ENCODE measurements around the gene TMED10.

- TF ChIP-seq POLR2A (IDR thresholded peaks at IDR 0.05) (no peak), CTCF (IDR thresholded peaks at IDR 0.05) (no peak)
Measured at GRCh38 chr14:75213172-75213571, 36.8 kb upstream of the TMED10 start.
